HepG2 (cell line): Measurements from ENCODE around the gene GPBAR1. TPM values are rescaled to one million over a fixed set of nuclear protein-coding genes. Genes with fewer than 3 reads are reported as not detected.
A peak's percentile ranks its signal among the peaks of the same experiment; 100 is the strongest.

ENCODE experiments used
- CC2D1A ChIP-seq: sonication (generic); formaldehyde crosslinking; IDR thresholded peaks from 2 replicates; pipeline ENCODE4 v1.8.1; 2023; ENCODE audit warnings: mild to moderate bottlenecking, missing genetic modification reagents
- FOSL2 ChIP-seq: sonication (generic); formaldehyde crosslinking; IDR thresholded peaks from 2 replicates; pipeline ENCODE4 v1.4.0; 2020; ENCODE audit warnings: missing genetic modification reagents
- GLI4 ChIP-seq: sonication (generic); formaldehyde crosslinking; IDR thresholded peaks from 2 replicates; pipeline ENCODE4 v1.5.1; 2020; ENCODE audit warnings: missing genetic modification reagents, mild to moderate bottlenecking, moderate library complexity, borderline replicate concordance
- NPAS2 ChIP-seq: sonication (generic); formaldehyde crosslinking; IDR thresholded peaks from 2 replicates; pipeline ENCODE4 v1.8.0; 2022; ENCODE audit warnings: mild to moderate bottlenecking, missing genetic modification reagents, borderline replicate concordance
- SAP130 ChIP-seq: IDR thresholded peaks from 2 replicates; pipeline ENCODE4 v1.6.1; 2016; ENCODE audit warnings: low read depth
- SMC3 ChIP-seq: IDR thresholded peaks from 2 replicates; pipeline ENCODE4 v1.6.1; 2011; ENCODE audit warnings: low read length, improper control_type of control experiment
- SNAPC2 ChIP-seq: sonication (generic); formaldehyde crosslinking; IDR thresholded peaks from 2 replicates; pipeline ENCODE4 v1.8.1; 2022; ENCODE audit warnings: mild to moderate bottlenecking, missing genetic modification reagents
- TSC22D2 ChIP-seq: sonication (generic); formaldehyde crosslinking; IDR thresholded peaks from 2 replicates; pipeline ENCODE4 v1.5.1; 2020; ENCODE audit warnings: missing genetic modification reagents, mild to moderate bottlenecking, borderline replicate concordance
- ZBTB43 ChIP-seq: sonication (generic); formaldehyde crosslinking; conservative IDR thresholded peaks from 2 replicates; pipeline ENCODE4 v1.4.0; 2020; ENCODE audit warnings: missing genetic modification reagents
- ZMYM3 ChIP-seq: sonication (generic); formaldehyde crosslinking; IDR thresholded peaks from 2 replicates; pipeline ENCODE4 v1.5.1; 2020; ENCODE audit warnings: mild to moderate bottlenecking, missing genetic modification reagents
- ZNF234 ChIP-seq: sonication (generic); formaldehyde crosslinking; conservative IDR thresholded peaks from 2 replicates; pipeline ENCODE4 v1.5.1; 2020; ENCODE audit warnings: mild to moderate bottlenecking, missing genetic modification reagents
- ZNF24 ChIP-seq: fragments of 450-650 bp; IDR thresholded peaks from 2 replicates; pipeline ENCODE4 v1.6.1; 2017; ENCODE audit warnings: antibody characterized with exemption, mild to moderate bottlenecking
- ZNF251 ChIP-seq: sonication (generic); formaldehyde crosslinking; IDR thresholded peaks from 2 replicates; pipeline ENCODE4 v1.9.0; 2021; ENCODE audit warnings: mild to moderate bottlenecking, missing genetic modification reagents
- ZNF274 ChIP-seq: sonication (generic); formaldehyde crosslinking; IDR thresholded peaks from 2 replicates; pipeline ENCODE4 v1.5.1; 2020; ENCODE audit warnings: mild to moderate bottlenecking, missing genetic modification reagents
- ZNF354B ChIP-seq: sonication (generic); formaldehyde crosslinking; IDR thresholded peaks from 2 replicates; pipeline ENCODE4 v1.8.0; 2022; ENCODE audit warnings: mild to moderate bottlenecking, missing genetic modification reagents
- ZNF484 ChIP-seq: sonication (generic); formaldehyde crosslinking; IDR thresholded peaks from 2 replicates; pipeline ENCODE4 v1.5.1; 2020; ENCODE audit warnings: mild to moderate bottlenecking, low read depth, missing genetic modification reagents, borderline replicate concordance
- ZNF556 ChIP-seq: sonication (generic); formaldehyde crosslinking; IDR thresholded peaks from 2 replicates; pipeline ENCODE4 v1.4.0; 2020; ENCODE audit warnings: mild to moderate bottlenecking, missing genetic modification reagents, borderline replicate concordance
- ZNF564 ChIP-seq: sonication (generic); formaldehyde crosslinking; IDR thresholded peaks from 2 replicates; pipeline ENCODE4 v1.8.1; 2023; ENCODE audit warnings: mild to moderate bottlenecking, missing genetic modification reagents
- ZNF781 ChIP-seq: sonication (generic); formaldehyde crosslinking; IDR thresholded peaks from 2 replicates; pipeline ENCODE4 v1.5.1; 2020; ENCODE audit warnings: borderline replicate concordance, mild to moderate bottlenecking, missing genetic modification reagents; ENCODE audit errors: not compliant biosample characterization
- ZNF850 ChIP-seq: sonication (generic); formaldehyde crosslinking; conservative IDR thresholded peaks from 2 replicates; pipeline ENCODE4 v1.9.0; 2021; ENCODE audit warnings: mild to moderate bottlenecking, missing genetic modification reagents
- polyA plus RNA-seq, 8 experiments: library from polyadenylated mRNA; depleted of rRNA in 3 of 8; stranded (reverse) in 7 of 8; unstranded in 1 of 8; fragments of >200 nt; fragmentation: Illumina TruSeq in 4 of 8; extraction: Trizol in 4 of 8; gene quantifications; 2 replicates each; pipeline versions ENCODE4 v1.2.1 to v1.2.3, GENCODE V29; 2011 to 2016; ENCODE audit warnings: low read depth in 4 of 8, missing spikeins in 1 of 8, mixed read lengths in 1 of 8; ENCODE audit not compliant: insufficient read depth in 1 of 8
- total RNA-seq, 5 experiments: library from RNA; depleted of rRNA; stranded (reverse); fragments of >200 nt; fragmentation: Illumina TruSeq; extraction: Trizol; gene quantifications; 2 replicates each; pipeline ENCODE4 v1.2.3, GENCODE V29; 2016; ENCODE audit warnings: low read depth in 1 of 5
- TF ChIP-seq, protein P1 (sequence below): sonication (generic); formaldehyde crosslinking; conservative IDR thresholded peaks from 2 replicates; pipeline ENCODE4 v1.8.1; 2023; ENCODE audit warnings: missing genetic modification reagents
- TF ChIP-seq, protein P2 (sequence below), 2 experiments: sonication (generic) in 1 of 2; formaldehyde crosslinking in 1 of 2; IDR thresholded peaks; 2 replicates each; pipeline versions ENCODE4 v1.5.1 to v1.6.1; 2011 to 2020; ENCODE audit warnings: borderline replicate concordance in 1 of 2, low read depth in 1 of 2, low read length in 1 of 2, mild to moderate bottlenecking in 1 of 2, missing genetic modification reagents in 1 of 2, moderate library complexity in 1 of 2
- TF ChIP-seq, protein P3 (sequence below): sonication (generic); formaldehyde crosslinking; IDR thresholded peaks from 2 replicates; pipeline ENCODE4 v1.5.0; 2020; ENCODE audit warnings: missing genetic modification reagents

GPBAR1 gene
- total and polyA plus RNA-seq, 2 of the 13 experiments (the other 11 are each of a cell fraction or from before 2014, with no cell fraction given), result 0.05 to 0.09 TPM

DNA sequence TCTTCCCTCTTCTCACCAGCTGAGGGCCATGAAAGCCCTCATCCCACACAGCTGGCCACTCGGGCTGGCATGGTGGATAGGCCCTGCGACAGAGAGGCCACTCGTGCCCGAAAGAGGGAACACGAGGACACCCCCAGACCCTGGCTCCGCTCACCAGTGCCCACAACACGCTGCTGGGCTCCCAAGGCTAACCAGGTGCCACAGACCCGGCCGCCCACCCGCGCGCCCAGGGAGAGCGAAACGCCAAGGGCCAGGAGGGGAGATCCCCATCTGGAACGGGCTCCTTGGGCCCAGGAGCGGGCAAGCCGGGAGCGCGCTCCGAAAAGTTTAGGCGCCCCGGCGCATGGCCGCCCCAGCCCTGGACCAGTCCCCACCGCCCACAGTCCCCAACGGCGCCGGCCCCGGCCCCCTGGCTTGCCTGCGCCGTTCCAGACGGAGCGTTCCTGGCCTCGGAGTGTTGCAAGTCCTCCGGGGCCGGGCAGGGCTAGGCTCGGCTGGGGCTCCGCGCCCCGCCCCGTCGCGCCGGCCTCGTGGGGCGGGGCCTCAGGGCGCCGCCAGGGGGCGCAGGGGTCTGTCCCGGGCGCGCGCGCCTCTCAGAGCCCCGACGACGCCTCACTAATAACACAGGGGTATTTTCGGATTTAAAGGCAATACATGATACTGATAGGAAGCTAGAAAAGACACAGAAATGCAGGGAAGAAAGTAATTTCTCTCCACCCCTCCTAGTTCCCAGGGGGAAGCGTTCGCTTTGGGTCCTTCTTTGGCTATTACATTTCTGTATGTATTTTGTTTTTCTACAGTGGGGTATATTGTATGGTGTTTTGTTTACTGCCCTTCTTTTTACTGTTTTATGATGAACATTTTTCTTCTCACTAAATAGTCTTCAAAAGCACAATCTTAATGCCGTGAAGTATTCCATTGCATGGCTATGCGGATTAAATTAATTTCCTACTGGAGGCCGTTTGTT lies 31.5 kb downstream of the GPBAR1 start, which contains the start of gene TMBIM1 (continued):
- TF ChIP-seq, protein P1, sequence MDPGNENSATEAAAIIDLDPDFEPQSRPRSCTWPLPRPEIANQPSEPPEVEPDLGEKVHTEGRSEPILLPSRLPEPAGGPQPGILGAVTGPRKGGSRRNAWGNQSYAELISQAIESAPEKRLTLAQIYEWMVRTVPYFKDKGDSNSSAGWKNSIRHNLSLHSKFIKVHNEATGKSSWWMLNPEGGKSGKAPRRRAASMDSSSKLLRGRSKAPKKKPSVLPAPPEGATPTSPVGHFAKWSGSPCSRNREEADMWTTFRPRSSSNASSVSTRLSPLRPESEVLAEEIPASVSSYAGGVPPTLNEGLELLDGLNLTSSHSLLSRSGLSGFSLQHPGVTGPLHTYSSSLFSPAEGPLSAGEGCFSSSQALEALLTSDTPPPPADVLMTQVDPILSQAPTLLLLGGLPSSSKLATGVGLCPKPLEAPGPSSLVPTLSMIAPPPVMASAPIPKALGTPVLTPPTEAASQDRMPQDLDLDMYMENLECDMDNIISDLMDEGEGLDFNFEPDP (CRISPR knock-in tag), result no peak
- no peak for TF ChIP-seq ZNF484
- no peak for TF ChIP-seq ZNF354B (CRISPR knock-in tag)
- TF ChIP-seq ZNF251 (CRISPR knock-in tag), result 0 out of 2 replicates have a peak, but pooled peaks have one; percentile 45
- no peak for TF ChIP-seq ZNF850
- no peak for TF ChIP-seq NPAS2 (CRISPR knock-in tag)
- peak; percentile 21; the same call in 1 of the 2 replicates for TF ChIP-seq FOSL2 (CRISPR knock-in tag)
- TF ChIP-seq, protein P2, sequence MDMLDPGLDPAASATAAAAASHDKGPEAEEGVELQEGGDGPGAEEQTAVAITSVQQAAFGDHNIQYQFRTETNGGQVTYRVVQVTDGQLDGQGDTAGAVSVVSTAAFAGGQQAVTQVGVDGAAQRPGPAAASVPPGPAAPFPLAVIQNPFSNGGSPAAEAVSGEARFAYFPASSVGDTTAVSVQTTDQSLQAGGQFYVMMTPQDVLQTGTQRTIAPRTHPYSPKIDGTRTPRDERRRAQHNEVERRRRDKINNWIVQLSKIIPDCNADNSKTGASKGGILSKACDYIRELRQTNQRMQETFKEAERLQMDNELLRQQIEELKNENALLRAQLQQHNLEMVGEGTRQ (IDR thresholded peaks at IDR 0.05; ENCODE audit: low read depth, low read length), result no peak
- TF ChIP-seq, protein P2 (CRISPR knock-in tag; IDR thresholded peaks at IDR 0.05; ENCODE audit: borderline replicate concordance), result 0 out of 2 replicates have a peak, but pooled peaks have one; percentile 14
- TF ChIP-seq TSC22D2 (CRISPR knock-in tag), result 0 out of 2 replicates have a peak, but pooled peaks have one; percentile 67
- TF ChIP-seq, protein P3, sequence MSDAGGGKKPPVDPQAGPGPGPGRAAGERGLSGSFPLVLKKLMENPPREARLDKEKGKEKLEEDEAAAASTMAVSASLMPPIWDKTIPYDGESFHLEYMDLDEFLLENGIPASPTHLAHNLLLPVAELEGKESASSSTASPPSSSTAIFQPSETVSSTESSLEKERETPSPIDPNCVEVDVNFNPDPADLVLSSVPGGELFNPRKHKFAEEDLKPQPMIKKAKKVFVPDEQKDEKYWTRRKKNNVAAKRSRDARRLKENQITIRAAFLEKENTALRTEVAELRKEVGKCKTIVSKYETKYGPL (CRISPR knock-in tag), result no peak; the same call in 1 of the 2 replicates
- TF ChIP-seq ZNF274 (CRISPR knock-in tag), result no peak; the same call in 1 of the 2 replicates
- TF ChIP-seq ZNF781 (CRISPR knock-in tag), result no peak
- peak; percentile 83 for TF ChIP-seq SAP130 (CRISPR knock-in tag)
- TF ChIP-seq GLI4, result no peak
- no peak for TF ChIP-seq SNAPC2 (CRISPR knock-in tag)
- no peak; the same call in 1 of the 2 replicates for TF ChIP-seq ZMYM3 (CRISPR knock-in tag)
- peak; percentile 24; the same call in 1 of the 2 replicates for TF ChIP-seq SMC3
- no peak for TF ChIP-seq ZNF234
- TF ChIP-seq ZBTB43 (CRISPR knock-in tag), result peak; percentile 76; the same call in 1 of the 2 replicates
- TF ChIP-seq ZNF564 (CRISPR knock-in tag), result peak; percentile 95
- no peak for TF ChIP-seq CC2D1A (CRISPR knock-in tag)
- no peak for TF ChIP-seq ZNF556 (CRISPR knock-in tag)
- TF ChIP-seq ZNF24, result no peak
